Neuron (in vitro differentiated cells): ENCODE measurements around the gene EIF2S3B.
"Not testable (repeated sequence)": the region's sequence is repeated elsewhere in the genome, so short reads cannot be mapped to it uniquely, and the experiment has no call there.

Experiments used
- H2AFZ ChIP-seq: one replicate; pipeline ENCODE4 v1.6.1; 2013; ENCODE audit warnings: low read depth, mild to moderate bottlenecking, inconsistent platforms, low read length, moderate library complexity
- H3K27me3 ChIP-seq: one replicate; pipeline ENCODE4 v1.6.1; 2013; ENCODE audit warnings: low read length; ENCODE audit not compliant: insufficient read depth
- H3K36me3 ChIP-seq: one replicate; pipeline ENCODE4 v1.6.1; 2013; ENCODE audit warnings: low read length; ENCODE audit not compliant: insufficient read depth
- H3K4me1 ChIP-seq: one replicate; pipeline ENCODE4 v1.6.1; 2013; ENCODE audit warnings: low read length; ENCODE audit not compliant: insufficient read depth
- H3K4me3 ChIP-seq: 2 replicates; pipeline ENCODE4 v1.5.1; 2013; ENCODE audit warnings: mild to moderate bottlenecking, low read length, moderate library complexity
- H3K9me3 ChIP-seq: one replicate; pipeline ENCODE4 v1.6.1; 2013; ENCODE audit warnings: low read length

The EIF2S3B gene

DNA sequence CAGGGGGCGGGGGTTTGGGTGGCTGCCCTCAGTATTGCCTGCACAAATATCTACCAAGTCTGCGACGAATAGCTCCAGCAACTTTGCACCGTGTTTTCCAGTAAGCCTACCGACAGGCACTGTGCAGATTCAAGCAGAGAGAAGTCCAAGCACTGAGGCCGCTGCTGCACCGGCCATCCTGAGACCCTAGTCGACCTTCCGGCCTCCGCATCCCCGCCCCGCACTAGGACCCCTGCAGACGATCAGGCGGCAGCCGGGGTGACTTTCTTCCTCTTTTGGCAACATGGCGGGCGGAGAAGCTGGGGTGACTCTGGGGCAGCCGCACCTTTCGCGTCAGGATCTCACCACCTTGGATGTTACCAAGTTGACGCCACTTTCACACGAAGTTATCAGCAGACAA is at the start of gene EIF2S3B:
Gene EIF2S3B (plus strand): TSS at position 271 of the 400 bp plus-strand sequence. CDS start 13 bp downstream, at position 284.
- Histone ChIP-seq H3K9me3 (no peaks in the 10 kb centered on the region), H2AFZ (no peak within 1 kb of the TSS), H3K4me3 (no peak within 1 kb of the TSS), H3K36me3 (no peaks in the 10 kb centered on the region), H3K27me3 (no peaks in the 10 kb centered on the region), H3K4me1 (no peaks in the 10 kb centered on the region)

GRCh38 chr12:10456856-10457255 is 48.8 kb upstream of the EIF2S3B start:
- Histone ChIP-seq H3K4me3 (no peak overlapping the region), H3K27me3 (no peaks in the 10 kb centered on the region), H2AFZ (no peak overlapping the region), H3K9me3 (no peaks in the 10 kb centered on the region), H3K36me3 (no peaks in the 10 kb centered on the region), H3K4me1 (no peaks in the 10 kb centered on the region)

DNA sequence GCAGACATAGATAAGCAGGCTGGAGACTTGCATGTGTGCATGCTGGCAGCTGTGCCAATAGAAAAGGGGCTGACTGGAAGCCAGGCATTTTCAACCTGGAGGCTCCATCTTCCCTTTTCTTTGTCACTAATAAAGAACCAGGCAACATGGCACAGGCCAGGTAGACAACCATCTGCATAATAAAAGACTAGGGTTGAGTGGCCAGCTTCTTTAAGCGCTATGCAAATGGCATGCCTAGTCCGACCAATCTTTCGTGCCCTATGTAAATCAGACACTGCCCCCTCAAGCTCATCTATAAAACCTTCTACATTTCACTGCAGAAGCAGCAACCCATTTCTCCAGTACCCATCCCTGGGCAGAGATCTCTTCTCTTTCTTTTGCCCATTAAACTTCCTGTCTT is 47.9 kb upstream of the EIF2S3B start:
- H3K36me3 ChIP-seq = no peaks in the 10 kb centered on the region
- H2AFZ ChIP-seq = no peak overlapping the region
- H3K9me3 ChIP-seq = no peaks in the 10 kb centered on the region
- H3K4me1 ChIP-seq = no peaks in the 10 kb centered on the region
- H3K4me3 ChIP-seq = no peak overlapping the region
- no peaks in the 10 kb centered on the region for H3K27me3 ChIP-seq

DNA sequence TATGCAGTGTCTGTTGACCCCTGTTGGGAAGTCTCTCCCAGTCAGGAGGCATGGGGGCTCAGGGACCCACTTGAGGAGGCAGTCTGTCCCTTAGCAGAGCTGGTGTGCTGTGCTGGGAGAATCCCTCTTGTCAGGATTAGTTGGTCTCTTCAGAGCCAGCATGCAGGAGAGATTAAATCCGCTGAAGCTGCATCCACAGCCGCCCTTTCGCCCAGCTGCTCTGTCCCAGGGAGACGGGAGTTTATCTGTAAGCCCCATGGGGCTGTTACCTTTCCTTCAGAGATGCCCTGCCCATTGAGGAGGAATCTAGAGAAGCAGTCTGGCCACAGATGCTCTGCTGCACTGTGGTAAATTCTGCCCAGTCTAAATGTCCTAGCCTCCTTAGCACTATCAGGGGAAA is 39.4 kb upstream of the EIF2S3B start:
- Histone ChIP-seq H3K4me1 (no peaks in the 10 kb centered on the region), H3K9me3 (no peaks in the 10 kb centered on the region), H3K36me3 (no peaks in the 10 kb centered on the region), H2AFZ (no peak overlapping the region), H3K4me3 (no peak overlapping the region), H3K27me3 (no peaks in the 10 kb centered on the region)

DNA sequence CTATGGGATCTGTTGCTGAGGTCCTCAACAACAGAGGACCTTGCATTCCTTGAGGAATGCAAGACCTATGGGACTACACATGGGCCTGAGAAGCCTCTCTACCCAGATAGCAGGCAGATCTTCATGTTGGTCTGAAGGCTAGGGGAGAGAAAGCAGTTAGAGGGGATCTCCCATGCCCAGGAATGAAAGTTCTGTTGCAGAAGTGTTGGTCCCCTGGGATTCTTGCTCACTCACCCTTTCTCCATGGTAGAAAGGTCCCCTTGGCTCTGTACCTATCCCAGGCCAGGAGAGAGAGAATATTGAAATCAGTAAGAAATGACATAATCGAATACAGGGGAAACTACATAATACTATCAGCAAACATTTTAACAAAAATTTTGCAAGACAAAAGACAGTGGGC is 36.0 kb upstream of the EIF2S3B start:
- Histone ChIP-seq H3K27me3 (no peaks in the 10 kb centered on the region), H3K4me3 (no peak overlapping the region), H3K4me1 (no peaks in the 10 kb centered on the region), H3K36me3 (no peaks in the 10 kb centered on the region), H3K9me3 (no peaks in the 10 kb centered on the region), H2AFZ (no peak overlapping the region)

- H3K9me3 ChIP-seq, H3K4me1 ChIP-seq, H2AFZ ChIP-seq, H3K27me3 ChIP-seq, H3K36me3 ChIP-seq, H3K4me3 ChIP-seq: not testable (repeated sequence)
Measured at GRCh38 chr12:10472808-10473207, 32.9 kb upstream of the EIF2S3B start.

DNA sequence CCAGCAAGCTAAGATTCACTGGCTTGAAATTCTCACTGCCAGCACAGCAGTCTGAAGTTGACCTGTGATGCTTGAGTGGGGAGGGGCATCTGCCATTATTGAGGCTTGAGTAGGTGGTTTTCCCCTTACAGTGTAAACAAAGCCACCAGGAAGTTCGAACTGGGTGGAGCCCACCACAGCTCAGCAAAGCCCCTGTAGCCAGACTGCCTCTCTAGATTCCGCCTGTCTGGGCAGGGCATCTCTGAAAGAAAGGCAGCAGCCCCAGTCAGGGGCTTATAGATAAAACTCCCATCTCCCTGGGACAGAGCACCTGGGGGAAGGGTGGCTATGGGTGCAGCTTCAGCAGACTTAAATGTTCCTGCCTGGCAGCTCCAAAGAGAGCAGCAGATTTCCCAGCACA is 23.8 kb upstream of the EIF2S3B start:
- H3K4me3 ChIP-seq, H3K36me3 ChIP-seq, H3K27me3 ChIP-seq, H3K4me1 ChIP-seq, H2AFZ ChIP-seq, H3K9me3 ChIP-seq: not testable (repeated sequence)

DNA sequence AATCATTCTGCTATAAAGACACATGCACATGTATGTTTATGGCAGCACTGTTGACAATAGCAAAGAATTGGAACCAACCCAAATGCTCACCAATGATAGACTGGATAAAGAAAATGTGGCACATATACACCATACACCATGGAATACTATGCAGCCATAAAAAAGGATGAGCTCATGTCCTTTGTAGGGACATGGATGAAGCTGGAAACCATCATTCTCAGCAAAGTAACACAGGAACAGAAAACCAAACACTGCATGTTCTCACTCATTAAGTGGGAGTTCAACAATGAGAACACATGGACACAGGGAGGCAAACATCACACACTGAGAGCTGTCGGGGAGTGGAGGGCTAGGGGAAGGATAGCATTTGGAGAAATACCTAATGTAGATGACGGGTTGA is 18.4 kb upstream of the EIF2S3B start:
- H3K9me3 ChIP-seq, H3K36me3 ChIP-seq, H2AFZ ChIP-seq, H3K4me1 ChIP-seq, H3K27me3 ChIP-seq, H3K4me3 ChIP-seq: not testable (repeated sequence)

- H3K36me3 ChIP-seq = no peaks in the 10 kb centered on the region
- no peaks in the 10 kb centered on the region for H3K9me3 ChIP-seq
- H3K4me3 ChIP-seq = no peak overlapping the region
- H2AFZ ChIP-seq = no peak overlapping the region
- peaks cover 2% of the 10 kb centered on the region for H3K4me1 ChIP-seq
- no peaks in the 10 kb centered on the region for H3K27me3 ChIP-seq
Measured at GRCh38 chr12:10491766-10492165, 13.9 kb upstream of the EIF2S3B start.

DNA sequence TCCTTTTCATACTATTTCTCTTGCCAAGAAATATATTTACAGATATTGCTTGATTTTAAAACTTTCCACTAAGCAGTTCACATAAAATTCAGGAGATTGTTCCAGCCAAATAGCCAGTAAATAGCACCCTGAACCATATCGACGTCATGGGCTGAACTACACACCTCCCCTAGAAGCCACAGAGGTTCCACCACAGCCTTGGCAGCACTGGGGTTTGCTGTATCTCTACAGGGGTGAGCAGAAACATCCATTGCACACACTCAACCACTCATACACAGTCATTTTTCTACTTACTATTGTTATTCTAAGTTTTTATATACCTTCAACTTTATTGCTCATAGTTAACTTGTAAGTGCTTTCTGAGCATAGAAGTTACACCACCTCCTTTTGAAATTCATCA is 8.1 kb upstream of the EIF2S3B start:
- Histone ChIP-seq H3K4me1 (peaks cover 2% of the 10 kb centered on the region), H3K36me3 (no peaks in the 10 kb centered on the region), H3K9me3 (no peaks in the 10 kb centered on the region), H3K4me3 (no peak overlapping the region), H2AFZ (no peak overlapping the region), H3K27me3 (no peaks in the 10 kb centered on the region)

- peaks cover 2% of the 10 kb centered on the region for H3K4me1 ChIP-seq
- H3K36me3 ChIP-seq = no peaks in the 10 kb centered on the region
- H3K27me3 ChIP-seq = no peaks in the 10 kb centered on the region
- no peak overlapping the region for H2AFZ ChIP-seq
- no peak overlapping the region for H3K4me3 ChIP-seq
- no peaks in the 10 kb centered on the region for H3K9me3 ChIP-seq
Measured at GRCh38 chr12:10498042-10498441, 7.6 kb upstream of the EIF2S3B start.

DNA sequence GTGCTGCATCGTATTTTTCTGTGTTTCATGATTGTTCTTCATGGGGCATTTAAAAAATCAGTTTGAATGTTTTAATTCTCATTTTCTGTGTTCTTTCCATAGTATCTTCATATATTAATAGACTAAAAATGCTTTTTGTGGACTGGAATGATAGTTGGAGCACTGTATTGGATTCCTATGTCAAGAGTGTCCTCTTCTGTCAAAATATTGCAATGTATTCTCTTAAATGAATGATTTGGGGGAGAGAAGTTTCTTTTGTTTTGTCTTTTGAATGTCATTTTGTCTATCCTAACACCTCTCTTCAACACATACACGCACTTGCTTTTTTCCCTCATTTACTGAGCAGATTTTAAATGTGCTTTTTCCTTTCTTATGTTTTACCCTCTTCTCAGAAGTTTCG is 4.7 kb upstream of the EIF2S3B start:
- no peak overlapping the region for H2AFZ ChIP-seq
- H3K9me3 ChIP-seq = no peaks in the 10 kb centered on the region
- H3K4me1 ChIP-seq = peaks cover 2% of the 10 kb centered on the region
- H3K4me3 ChIP-seq = no peak overlapping the region
- no peaks in the 10 kb centered on the region for H3K27me3 ChIP-seq
- H3K36me3 ChIP-seq = no peaks in the 10 kb centered on the region

- Histone ChIP-seq H2AFZ (no peak overlapping the region), H3K36me3 (no peaks in the 10 kb centered on the region), H3K4me3 (no peak overlapping the region), H3K4me1 (no peaks in the 10 kb centered on the region), H3K27me3 (no peaks in the 10 kb centered on the region), H3K9me3 (no peaks in the 10 kb centered on the region)
Measured at GRCh38 chr12:10503460-10503859, 2.2 kb upstream of the EIF2S3B start.

DNA sequence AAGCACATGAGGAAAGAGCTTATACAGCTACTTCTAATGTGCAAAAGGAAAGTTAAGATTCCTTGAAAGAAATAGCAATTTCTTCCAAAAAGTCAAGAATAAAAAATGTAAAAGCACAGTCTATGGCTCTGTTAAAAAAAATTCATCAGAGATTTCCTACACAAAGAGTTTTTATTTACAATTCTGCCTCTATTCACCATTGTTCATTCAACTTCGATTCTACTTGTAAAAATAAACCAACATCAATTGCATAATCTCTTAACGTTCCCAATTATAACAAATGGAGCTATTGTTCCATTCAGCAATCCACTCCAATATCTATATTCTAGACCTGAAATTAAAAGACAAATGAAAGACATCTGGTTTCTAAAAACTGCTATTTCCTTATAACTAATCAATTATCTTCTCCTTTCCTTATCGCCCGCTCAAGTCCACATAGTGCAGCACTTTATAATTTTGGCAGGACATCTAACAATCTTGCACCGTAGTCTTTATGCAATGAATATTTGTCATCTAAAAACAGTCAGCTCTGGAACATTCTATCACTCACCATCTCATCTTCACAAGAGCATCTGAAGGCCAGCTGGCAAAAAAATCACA is 6.2 kb downstream of the EIF2S3B start:
- Histone ChIP-seq H3K36me3 (no peaks in the 10 kb centered on the region), H3K9me3 (no peaks in the 10 kb centered on the region), H3K27me3 (no peaks in the 10 kb centered on the region), H2AFZ (no peak overlapping the region), H3K4me3 (no peak overlapping the region), H3K4me1 (no peaks in the 10 kb centered on the region)
